ENCODE measurements around the gene PDE3B.

PDE3B gene

DNA sequence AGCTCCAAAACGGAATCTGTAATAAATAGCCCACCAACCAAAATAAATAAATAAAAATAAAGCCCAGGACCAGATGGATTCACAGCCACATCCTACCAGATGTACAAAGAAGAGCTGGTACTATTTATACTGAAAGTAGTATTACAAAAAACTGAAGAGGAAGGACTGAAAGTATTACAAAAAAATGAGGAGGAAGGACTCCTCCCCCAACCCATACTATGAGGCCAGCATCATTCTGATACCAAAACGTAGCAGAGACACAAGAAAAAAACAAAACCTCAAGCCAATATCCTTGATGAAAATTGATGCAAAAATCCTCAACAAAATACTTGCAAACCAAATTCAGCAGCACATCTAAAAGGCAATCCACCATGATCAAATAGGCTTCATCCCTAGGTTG lies 183.0 kb downstream of the PDE3B start:
- Histone ChIP-seq H3K27me3 (ENCODE audit: insufficient read depth, poor library complexity, severe bottlenecking) (no peaks in the 10 kb centered on the region), H3K4me3 (replicated peaks; ENCODE audit: insufficient read depth, low read length) (no peak overlapping the region), H3K27ac (replicated peaks) (no peak overlapping the region)
- no peak for DNase-seq (ENCODE audit: low read depth in 1 of 2, low spot score in 1 of 2)
- TF ChIP-seq POLR2AphosphoS5 (IDR thresholded peaks at IDR 0.05; ENCODE audit: low read depth): no peak
- no peak for TF ChIP-seq CTCF (IDR thresholded peaks at IDR 0.05; ENCODE audit: insufficient read depth, low read length)
- no peak for TF ChIP-seq GABPA (IDR thresholded peaks at IDR 0.05; ENCODE audit: low read depth)
- TF ChIP-seq SPI1 (IDR thresholded peaks at IDR 0.05; ENCODE audit: borderline replicate concordance, low read depth): no peak
- TF ChIP-seq, protein P1, sequence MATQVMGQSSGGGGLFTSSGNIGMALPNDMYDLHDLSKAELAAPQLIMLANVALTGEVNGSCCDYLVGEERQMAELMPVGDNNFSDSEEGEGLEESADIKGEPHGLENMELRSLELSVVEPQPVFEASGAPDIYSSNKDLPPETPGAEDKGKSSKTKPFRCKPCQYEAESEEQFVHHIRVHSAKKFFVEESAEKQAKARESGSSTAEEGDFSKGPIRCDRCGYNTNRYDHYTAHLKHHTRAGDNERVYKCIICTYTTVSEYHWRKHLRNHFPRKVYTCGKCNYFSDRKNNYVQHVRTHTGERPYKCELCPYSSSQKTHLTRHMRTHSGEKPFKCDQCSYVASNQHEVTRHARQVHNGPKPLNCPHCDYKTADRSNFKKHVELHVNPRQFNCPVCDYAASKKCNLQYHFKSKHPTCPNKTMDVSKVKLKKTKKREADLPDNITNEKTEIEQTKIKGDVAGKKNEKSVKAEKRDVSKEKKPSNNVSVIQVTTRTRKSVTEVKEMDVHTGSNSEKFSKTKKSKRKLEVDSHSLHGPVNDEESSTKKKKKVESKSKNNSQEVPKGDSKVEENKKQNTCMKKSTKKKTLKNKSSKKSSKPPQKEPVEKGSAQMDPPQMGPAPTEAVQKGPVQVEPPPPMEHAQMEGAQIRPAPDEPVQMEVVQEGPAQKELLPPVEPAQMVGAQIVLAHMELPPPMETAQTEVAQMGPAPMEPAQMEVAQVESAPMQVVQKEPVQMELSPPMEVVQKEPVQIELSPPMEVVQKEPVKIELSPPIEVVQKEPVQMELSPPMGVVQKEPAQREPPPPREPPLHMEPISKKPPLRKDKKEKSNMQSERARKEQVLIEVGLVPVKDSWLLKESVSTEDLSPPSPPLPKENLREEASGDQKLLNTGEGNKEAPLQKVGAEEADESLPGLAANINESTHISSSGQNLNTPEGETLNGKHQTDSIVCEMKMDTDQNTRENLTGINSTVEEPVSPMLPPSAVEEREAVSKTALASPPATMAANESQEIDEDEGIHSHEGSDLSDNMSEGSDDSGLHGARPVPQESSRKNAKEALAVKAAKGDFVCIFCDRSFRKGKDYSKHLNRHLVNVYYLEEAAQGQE (IDR thresholded peaks at IDR 0.05; ENCODE audit: insufficient replicate concordance, low read depth): no peak

DNA sequence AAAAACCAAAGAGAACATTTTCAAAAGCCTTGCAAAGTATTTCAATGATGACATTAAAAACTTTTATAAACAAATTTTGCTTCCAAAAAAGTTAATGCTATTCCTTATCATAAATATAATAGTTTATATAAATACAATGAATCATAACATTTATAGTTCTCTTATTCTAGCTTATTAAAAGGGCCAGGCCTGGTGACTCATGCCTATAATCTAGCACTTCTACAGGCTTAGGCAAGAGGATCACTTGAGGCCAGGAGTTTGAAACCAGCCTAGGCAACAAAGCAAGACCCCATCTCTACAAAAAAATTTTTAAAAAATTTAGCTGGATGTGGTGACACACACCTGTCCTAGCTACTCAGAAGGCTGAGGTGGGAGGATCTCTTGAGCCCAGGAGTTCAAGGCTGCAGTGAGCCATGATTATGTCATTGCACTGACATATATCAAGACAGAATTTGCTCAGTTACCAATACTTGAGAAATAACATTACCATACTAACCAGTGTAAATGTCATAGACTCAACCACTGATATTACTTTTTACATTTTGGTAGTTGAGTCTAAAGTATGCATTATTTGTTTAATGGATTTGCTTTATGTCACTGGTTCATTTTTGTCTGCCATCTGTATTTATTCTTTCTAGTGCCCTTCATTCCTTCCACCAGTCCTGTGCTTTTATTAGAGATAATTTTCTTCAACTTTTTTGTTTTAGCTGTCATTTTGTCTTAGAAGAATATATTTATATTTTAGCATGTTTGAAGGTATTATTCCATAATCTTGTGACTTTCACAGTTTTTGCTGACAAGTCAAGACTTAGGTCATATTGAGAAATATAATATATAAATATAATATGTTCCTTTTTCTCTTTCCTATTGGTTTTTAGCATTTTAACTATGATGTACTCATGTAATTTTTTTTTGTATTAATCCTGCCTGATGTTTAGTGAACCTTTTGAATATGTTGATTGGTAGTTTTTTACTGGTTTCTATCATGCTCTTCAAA lies 192.2 kb downstream of the PDE3B start:
- H3K27ac ChIP-seq (replicated peaks): no peak overlapping the region
- H3K27me3 ChIP-seq (ENCODE audit: insufficient read depth, poor library complexity, severe bottlenecking): no peaks in the 10 kb centered on the region
- no peak for DNase-seq (ENCODE audit: low read depth in 1 of 2, low spot score in 1 of 2)
- no peak overlapping the region for H3K4me3 ChIP-seq (replicated peaks; ENCODE audit: insufficient read depth, low read length)
- no peak for TF ChIP-seq CTCF (IDR thresholded peaks at IDR 0.05; ENCODE audit: insufficient read depth, low read length)

GRCh38 chr11:14842002-14842401 lies 198.4 kb downstream of the PDE3B start:
- H3K4me3 ChIP-seq (replicated peaks; ENCODE audit: insufficient read depth, low read length): no peak overlapping the region
- no peak overlapping the region for H3K27ac ChIP-seq (replicated peaks)
- TF ChIP-seq SPI1 (IDR thresholded peaks at IDR 0.05; ENCODE audit: borderline replicate concordance, low read depth) (no peak), GABPA (IDR thresholded peaks at IDR 0.05; ENCODE audit: low read depth) (no peak), POLR2AphosphoS5 (IDR thresholded peaks at IDR 0.05; ENCODE audit: low read depth) (no peak), CTCF (IDR thresholded peaks at IDR 0.05; ENCODE audit: insufficient read depth, low read length) (no peak)
- TF ChIP-seq, protein P1 (IDR thresholded peaks at IDR 0.05; ENCODE audit: insufficient replicate concordance, low read depth): no peak
- DNase-seq (ENCODE audit: low read depth in 1 of 2, low spot score in 1 of 2): no peak
- no peaks in the 10 kb centered on the region for H3K27me3 ChIP-seq (ENCODE audit: insufficient read depth, poor library complexity, severe bottlenecking)

All from HL-60 (cell line).